GM12878 (cell line): ENCODE measurements around the gene TBCK. TPM values are rescaled to one million over a fixed set of nuclear protein-coding genes. Genes with fewer than 3 reads are reported as not detected.

Experiments
- ATAC-seq: fragments of 200-7000 bp; cut with Tn5 transposase; 3 replicates; pipeline ENCODE4 v1.9.1; 2020; ENCODE audit warnings: mild to moderate bottlenecking, moderate library complexity
- BruUV-seq: library from RNA; stranded (reverse); fragments of 400-500 nt; replicated peaks from 2 replicates; lab custom pipeline; 2021; lab: Mats Ljungman, UMichigan
- CTCF ChIA-PET: fragments of 300-600 bp; sonication (Branson Sonifier 250); formaldehyde crosslinking; extraction: SDS; loops from one replicate; lab custom pipeline; 2021; ENCODE audit warnings: inconsistent platforms; lab: Yijun Ruan, JAX
- POLR2A ChIA-PET: fragments of 350-600 bp; formaldehyde crosslinking; extraction: SDS; loops from one replicate; lab custom pipeline; 2021; ENCODE audit warnings: inconsistent platforms; lab: Charles Lee
- RAD21 ChIA-PET: fragments of 300-600 bp; sonication (Branson Sonifier 250); formaldehyde crosslinking; loops from one replicate; lab custom pipeline; 2023; ENCODE audit warnings: antibody characterized with exemption; ENCODE audit not compliant: unreplicated experiment; lab: Charles Lee
- SMC1A ChIA-PET: fragments of 300-600 bp; sonication (Branson Sonifier 250); formaldehyde crosslinking; loops from one replicate; lab custom pipeline; 2023; ENCODE audit not compliant: unreplicated experiment, uncharacterized antibody; lab: Charles Lee
- DNase-seq: peaks from one replicate; pipeline ENCODE4 v3.0.0-alpha.2; 2011; ENCODE audit warnings: low read depth, low spot score
- FAIRE-seq: peaks from 3 replicates; lab custom pipeline; 2011; peaks lifted over from hg19 to GRCh38; lab: Jason Lieb, UNC
- H2AFZ ChIP-seq: 2 replicates; pipeline ENCODE4 v1.6.0; 2011; ENCODE audit warnings: low read depth, low read length, control low read depth; ENCODE audit not compliant: control insufficient read depth
- H3K27ac ChIP-seq: 2 replicates; pipeline ENCODE4 v1.5.1; 2011; ENCODE audit warnings: control low read depth; ENCODE audit not compliant: control insufficient read depth, insufficient read depth
- H3K27me3 ChIP-seq, 2 experiments: replicated peaks in 1 of 2; 2 replicates each; pipeline versions ENCODE4 v1.6.0 to v1.6.1; 2011; ENCODE audit warnings: low read length in 1 of 2; ENCODE audit not compliant: control insufficient read depth in 2 of 2, insufficient read depth in 2 of 2
- H3K36me3 ChIP-seq, 2 experiments: 2 replicates each; pipeline ENCODE4 v1.5.1; 2011; ENCODE audit warnings: low read length in 1 of 2; ENCODE audit not compliant: control insufficient read depth in 2 of 2, insufficient read depth in 2 of 2
- H3K4me1 ChIP-seq: 2 replicates; pipeline ENCODE4 v1.6.1; 2011; ENCODE audit warnings: mild to moderate bottlenecking, low read length, moderate library complexity, mixed read lengths; ENCODE audit not compliant: control insufficient read depth, insufficient read depth
- H3K4me2 ChIP-seq: 2 replicates; pipeline ENCODE4 v1.6.0; 2011; ENCODE audit warnings: control low read depth; ENCODE audit not compliant: control insufficient read depth, insufficient read depth
- H3K4me3 ChIP-seq: fragments of 200-600 bp; sonication (generic); 2 replicates; pipeline ENCODE4 v1.5.1; 2016
- H3K79me2 ChIP-seq: 2 replicates; pipeline ENCODE4 v1.6.0; 2011; ENCODE audit warnings: low read length; ENCODE audit not compliant: control insufficient read depth, insufficient read depth
- H3K9ac ChIP-seq: 2 replicates; pipeline ENCODE4 v1.8.0; 2011; ENCODE audit warnings: low read length, control low read depth, mixed read lengths; ENCODE audit not compliant: control insufficient read depth, insufficient read depth
- H3K9me3 ChIP-seq: replicated peaks from 3 replicates; pipeline ENCODE4 v1.5.1; 2011; ENCODE audit warnings: mild to moderate bottlenecking, low read length; ENCODE audit not compliant: control insufficient read depth, insufficient read depth
- H4K20me1 ChIP-seq: 2 replicates; pipeline ENCODE4 v1.6.0; 2011; ENCODE audit not compliant: control insufficient read depth, insufficient read depth
- BCL11A ChIP-seq: IDR thresholded peaks from 2 replicates; pipeline ENCODE4 v1.6.1; 2011; ENCODE audit warnings: low read depth, low read length
- CEBPZ ChIP-seq: fragments of 150-350 bp; IDR thresholded peaks from 2 replicates; pipeline ENCODE4 v1.6.1; 2016; ENCODE audit warnings: low read depth, low read length
- CHD2 ChIP-seq: IDR thresholded peaks from 2 replicates; pipeline ENCODE4 v1.6.1; 2011; ENCODE audit warnings: low read depth, low read length, improper control_type of control experiment, borderline replicate concordance
- E2F8 ChIP-seq: fragments of 450-650 bp; IDR thresholded peaks from 2 replicates; pipeline ENCODE4 v1.6.1; 2018; ENCODE audit warnings: mild to moderate bottlenecking, low read depth, moderate library complexity; ENCODE audit not compliant: partially characterized antibody
- HDGF ChIP-seq: fragments of 450-650 bp; IDR thresholded peaks from 2 replicates; pipeline ENCODE4 v1.6.1; 2016; ENCODE audit warnings: antibody characterized with exemption
- IKZF2 ChIP-seq, 2 experiments: fragments of 450-650 bp; IDR thresholded peaks; 2 replicates each; pipeline ENCODE4 v1.6.1; 2017; ENCODE audit warnings: mild to moderate bottlenecking in 2 of 2, moderate library complexity in 2 of 2
- MYC ChIP-seq: IDR thresholded peaks from 2 replicates; pipeline ENCODE4 v1.6.1; 2011; ENCODE audit warnings: mild to moderate bottlenecking, low read length, moderate library complexity, inconsistent platforms; ENCODE audit not compliant: insufficient read depth, insufficient replicate concordance, insufficient read length, severe bottlenecking
- NFYB ChIP-seq: IDR thresholded peaks from 2 replicates; pipeline ENCODE4 v1.6.1; 2011; ENCODE audit warnings: low read depth, mild to moderate bottlenecking, low read length, improper control_type of control experiment, moderate library complexity; ENCODE audit not compliant: insufficient read depth
- RCOR1 ChIP-seq: conservative IDR thresholded peaks from 2 replicates; pipeline ENCODE4 v1.6.1; 2012; ENCODE audit warnings: low read depth, low read length, improper control_type of control experiment
- SMAD1 ChIP-seq: fragments of 450-650 bp; IDR thresholded peaks from 2 replicates; pipeline ENCODE4 v1.6.1; 2018; ENCODE audit warnings: mild to moderate bottlenecking, low read depth; ENCODE audit not compliant: partially characterized antibody
- SRF ChIP-seq, 2 experiments: IDR thresholded peaks; 2 replicates each; pipeline ENCODE4 v1.6.1; 2011; ENCODE audit warnings: low read depth in 2 of 2, low read length in 2 of 2, mild to moderate bottlenecking in 1 of 2, moderate library complexity in 1 of 2
- TAF1 ChIP-seq: IDR thresholded peaks from 2 replicates; pipeline ENCODE4 v1.6.1; 2011; ENCODE audit warnings: mild to moderate bottlenecking, low read depth, low read length, borderline replicate concordance
- TCF12 ChIP-seq: IDR thresholded peaks from 2 replicates; pipeline ENCODE4 v1.6.1; 2011; ENCODE audit warnings: low read depth, mild to moderate bottlenecking, low read length
- ZBTB11 ChIP-seq: fragments of 450-650 bp; formaldehyde crosslinking; IDR thresholded peaks from 2 replicates; pipeline ENCODE4 v1.5.0; 2022; ENCODE audit warnings: mild to moderate bottlenecking, missing genetic modification characterization
- ZNF217 ChIP-seq: fragments of 450-650 bp; IDR thresholded peaks from 2 replicates; pipeline ENCODE4 v1.6.1; 2017; ENCODE audit warnings: antibody characterized with exemption, mild to moderate bottlenecking
- WGBS: methylation state at CpG from one replicate; pipeline ENCODE4 v1.1.6; 2016; ENCODE audit warnings: low lambda C conversion rate; ENCODE audit not compliant: insufficient replicate concordance, insufficient coverage; ENCODE audit errors: missing lambda C conversion rate; 5-methylcytosine and 5-hydroxymethylcytosine counted together
- in situ Hi-C: fragments of 300-500 bp; cut with MboI; formaldehyde crosslinking; loops from 9 replicates; pipeline ENCODE4 v1.14.3; 2018; ENCODE audit warnings: mixed read lengths
- intact Hi-C: fragments of 100-400 bp; cut with micrococcal nuclease; formaldehyde crosslinking; loops from one replicate; pipeline ENCODE4 v1.14.2; 2022; ENCODE audit not compliant: unreplicated experiment
- polyA plus RNA-seq, 11 experiments: library from polyadenylated mRNA; depleted of rRNA in 4 of 11; unstranded in 6 of 11; stranded (reverse) in 5 of 11; fragments of >200 nt; fragmentation: Nextera tagmentation in 4 of 11; fragmentation: Illumina TruSeq in 1 of 11; extraction: Ambion mirVana in 4 of 11; extraction: Trizol in 1 of 11; gene quantifications; 1 replicate in 1 of 11; 2 replicates in 10 of 11; pipeline versions ENCODE4 v1.2.1 to v1.2.3, GENCODE V29; 2011 to 2016; ENCODE audit warnings: inconsistent platforms in 2 of 11, missing spikeins in 2 of 11, low read depth in 1 of 11
- total RNA-seq, 4 experiments: library from RNA; depleted of rRNA in 3 of 4; stranded (reverse); fragments of >200 nt in 3 of 4; fragmentation: Illumina TruSeq in 1 of 4; extraction: Trizol in 1 of 4; gene quantifications; 2 replicates each; pipeline versions ENCODE4 v1.2.1 to v1.2.3, GENCODE V29; 2013 to 2021

The TBCK gene
- total and polyA plus RNA-seq, 10 of the 15 experiments (the other 5 are each of a cell fraction or from before 2014, with no cell fraction given): 4.1 to 30.3 (median 20.2) TPM

- FAIRE-seq: no peak
- WGBS: 100% methylated on average over 1 of the region's 1 CpG
- intact Hi-C loops: no loop called here
Measured at GRCh38 chr4:106344647-106344970, 28.6 kb upstream of the TBCK start.

More at GRCh38 chr4:106344647-106344970, 28.6 kb upstream of the TBCK start:
- BruUV-seq: no TSS peak
- Histone ChIP-seq H3K4me1 (no peaks in the 10 kb centered on the region), H3K4me2 (no peak overlapping the region), H4K20me1 (no peaks in the 10 kb centered on the region), H3K4me3 (no peak overlapping the region), H3K79me2 (peaks cover 5% of the 10 kb centered on the region), H3K9me3 (peaks cover 2% of the 10 kb centered on the region; the same call in 2 of the 3 replicates), H3K9ac (no peak overlapping the region), H2AFZ (no peak overlapping the region), H3K27me3 (no peaks in the 10 kb centered on the region), H3K36me3 (peaks cover 0 to 18% of the 10 kb centered on the region in 2 experiments; a peak in 1 of 4 replicates), H3K27ac (no peak overlapping the region)
- ATAC-seq (no peak), DNase-seq (no peak)
- POLR2A ChIA-PET: no interaction called here
- in situ Hi-C loops: no loop called here
- TF ChIP-seq NFYB (no peak), SMAD1 (no peak), SRF (IDR thresholded peaks at IDR 0.05; ENCODE audit: low read depth in 2 of 2, low read length in 2 of 2) (no peak), TCF12 (no peak), MYC (no peak), TAF1 (no peak), BCL11A (no peak), ZNF217 (no peak), CEBPZ (no peak), ZBTB11 (CRISPR knock-in tag) (no peak), IKZF2 (IDR thresholded peaks at IDR 0.05) (no peak), CHD2 (no peak), HDGF (no peak), E2F8 (no peak), RCOR1 (no peak)
- SMC1A ChIA-PET: interaction anchor here (0.8 to 3.4 kb wide), 4 partner anchors 11 to 21 kb away, joined by 3 to 12 read pairs (median 6); no protein-coding TSS in a partner anchor
- RAD21 ChIA-PET: no interaction called here
- CTCF ChIA-PET: interaction anchor here (1.0 to 1.5 kb wide), 2 partner anchors 78 to 95 kb away, joined by 3 to 4 read pairs; no protein-coding TSS in a partner anchor
